ENCODE measurements around the gene KLHL40. TPM values are rescaled to one million over a fixed set of nuclear protein-coding genes. Genes with fewer than 3 reads are reported as not detected.
A peak's percentile ranks its signal among the peaks of the same experiment; 100 is the strongest.

Gene KLHL40
- total RNA-seq, 1 donor from 2014 or later = 0.12 TPM

DNA sequence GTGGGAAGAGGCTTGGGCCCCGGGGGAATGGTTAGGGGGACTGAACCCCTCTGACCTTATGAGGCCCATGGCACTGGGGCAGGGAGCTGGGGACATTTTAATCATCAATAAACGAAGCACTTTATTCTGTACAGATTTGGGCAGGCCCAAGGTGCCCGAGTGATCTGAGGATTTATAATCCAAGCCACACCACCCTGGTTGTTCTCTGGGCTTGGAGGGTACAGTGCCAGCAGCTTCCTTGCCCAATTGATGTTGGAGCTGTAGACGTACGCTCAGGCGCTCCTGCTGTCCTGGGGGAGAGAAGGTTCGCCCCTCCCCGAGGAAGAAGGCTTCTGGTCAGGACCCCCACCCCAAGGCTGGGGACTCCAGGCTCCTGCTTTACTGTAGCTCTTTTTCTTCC is 19.3 kb upstream of the KLHL40 start:
- no peak overlapping the region for H3K27ac Mint-ChIP-seq
- no peaks in the 10 kb centered on the region for H3K36me3 Mint-ChIP-seq
- H3K4me1 Mint-ChIP-seq (ENCODE audit: unreplicated experiment) = no peaks in the 10 kb centered on the region
- no peak for DNase-seq (ENCODE audit: extremely low spot score, unreplicated experiment)
- H3K27me3 Mint-ChIP-seq = no peaks in the 10 kb centered on the region
- no peak overlapping the region for H3K4me3 Mint-ChIP-seq
- TF ChIP-seq, protein P1, sequence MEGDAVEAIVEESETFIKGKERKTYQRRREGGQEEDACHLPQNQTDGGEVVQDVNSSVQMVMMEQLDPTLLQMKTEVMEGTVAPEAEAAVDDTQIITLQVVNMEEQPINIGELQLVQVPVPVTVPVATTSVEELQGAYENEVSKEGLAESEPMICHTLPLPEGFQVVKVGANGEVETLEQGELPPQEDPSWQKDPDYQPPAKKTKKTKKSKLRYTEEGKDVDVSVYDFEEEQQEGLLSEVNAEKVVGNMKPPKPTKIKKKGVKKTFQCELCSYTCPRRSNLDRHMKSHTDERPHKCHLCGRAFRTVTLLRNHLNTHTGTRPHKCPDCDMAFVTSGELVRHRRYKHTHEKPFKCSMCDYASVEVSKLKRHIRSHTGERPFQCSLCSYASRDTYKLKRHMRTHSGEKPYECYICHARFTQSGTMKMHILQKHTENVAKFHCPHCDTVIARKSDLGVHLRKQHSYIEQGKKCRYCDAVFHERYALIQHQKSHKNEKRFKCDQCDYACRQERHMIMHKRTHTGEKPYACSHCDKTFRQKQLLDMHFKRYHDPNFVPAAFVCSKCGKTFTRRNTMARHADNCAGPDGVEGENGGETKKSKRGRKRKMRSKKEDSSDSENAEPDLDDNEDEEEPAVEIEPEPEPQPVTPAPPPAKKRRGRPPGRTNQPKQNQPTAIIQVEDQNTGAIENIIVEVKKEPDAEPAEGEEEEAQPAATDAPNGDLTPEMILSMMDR (conservative IDR thresholded peaks at IDR 0.05) = no peak
- H3K9me3 Mint-ChIP-seq = peaks cover 4% of the 10 kb centered on the region

DNA sequence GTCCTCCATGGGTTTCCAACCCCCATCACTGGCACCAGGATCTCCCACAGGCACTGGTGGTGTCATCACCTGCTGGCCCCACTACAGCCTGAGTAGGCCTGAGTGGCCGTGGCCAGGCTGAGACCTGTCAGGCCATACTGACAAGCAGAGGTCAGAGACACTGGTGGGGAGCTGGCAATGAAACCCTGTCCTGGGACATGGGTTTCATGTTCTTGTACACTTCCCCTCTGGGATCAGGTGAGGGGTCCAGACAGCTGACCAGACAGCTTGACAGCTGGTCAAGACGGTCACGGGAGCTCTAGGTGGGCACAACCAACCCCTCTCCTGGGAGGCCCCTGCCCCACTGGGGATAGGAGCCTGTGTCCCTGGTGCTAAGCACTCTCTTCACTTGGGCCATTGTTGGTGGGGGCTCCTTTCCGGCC is 18.7 kb upstream of the KLHL40 start:
- Mint-ChIP-seq H3K4me3 (no peak overlapping the region), H3K36me3 (no peaks in the 10 kb centered on the region), H3K9me3 (peaks cover 4% of the 10 kb centered on the region), H3K27me3 (no peaks in the 10 kb centered on the region), H3K4me1 (ENCODE audit: unreplicated experiment) (no peaks in the 10 kb centered on the region), H3K27ac (no peak overlapping the region)
- DNase-seq (ENCODE audit: extremely low spot score, unreplicated experiment) = no peak
- TF ChIP-seq, protein P1 (conservative IDR thresholded peaks at IDR 0.05) = no peak

DNA sequence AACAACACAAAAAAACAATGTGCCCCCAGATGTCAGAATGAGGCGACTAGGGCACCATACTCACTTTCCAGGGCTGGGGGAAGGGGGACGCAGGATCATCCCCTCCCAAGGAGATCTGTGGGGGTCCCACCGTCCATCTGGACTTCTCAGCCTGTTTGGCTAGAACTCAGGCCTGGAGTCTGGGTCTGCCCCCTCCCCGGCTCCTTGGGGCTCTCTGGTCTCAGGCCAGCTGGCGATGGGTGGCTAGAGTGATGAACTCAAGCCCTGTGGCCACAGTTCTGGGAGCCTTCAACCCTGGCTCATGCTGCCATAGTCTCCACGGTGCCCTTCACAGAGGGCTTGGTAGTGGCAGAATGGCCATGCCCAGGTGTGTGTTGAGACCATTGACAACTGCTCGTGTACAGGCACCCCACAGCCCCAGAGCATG is 18.2 kb upstream of the KLHL40 start:
- Mint-ChIP-seq H3K27me3 (no peaks in the 10 kb centered on the region), H3K9me3 (peaks cover 4% of the 10 kb centered on the region), H3K4me1 (ENCODE audit: unreplicated experiment) (no peaks in the 10 kb centered on the region), H3K4me3 (no peak overlapping the region), H3K36me3 (no peaks in the 10 kb centered on the region), H3K27ac (peak overlapping the region; percentile 48)
- TF ChIP-seq, protein P1 (conservative IDR thresholded peaks at IDR 0.05) = no peak
- no peak for DNase-seq (ENCODE audit: extremely low spot score, unreplicated experiment)

DNA sequence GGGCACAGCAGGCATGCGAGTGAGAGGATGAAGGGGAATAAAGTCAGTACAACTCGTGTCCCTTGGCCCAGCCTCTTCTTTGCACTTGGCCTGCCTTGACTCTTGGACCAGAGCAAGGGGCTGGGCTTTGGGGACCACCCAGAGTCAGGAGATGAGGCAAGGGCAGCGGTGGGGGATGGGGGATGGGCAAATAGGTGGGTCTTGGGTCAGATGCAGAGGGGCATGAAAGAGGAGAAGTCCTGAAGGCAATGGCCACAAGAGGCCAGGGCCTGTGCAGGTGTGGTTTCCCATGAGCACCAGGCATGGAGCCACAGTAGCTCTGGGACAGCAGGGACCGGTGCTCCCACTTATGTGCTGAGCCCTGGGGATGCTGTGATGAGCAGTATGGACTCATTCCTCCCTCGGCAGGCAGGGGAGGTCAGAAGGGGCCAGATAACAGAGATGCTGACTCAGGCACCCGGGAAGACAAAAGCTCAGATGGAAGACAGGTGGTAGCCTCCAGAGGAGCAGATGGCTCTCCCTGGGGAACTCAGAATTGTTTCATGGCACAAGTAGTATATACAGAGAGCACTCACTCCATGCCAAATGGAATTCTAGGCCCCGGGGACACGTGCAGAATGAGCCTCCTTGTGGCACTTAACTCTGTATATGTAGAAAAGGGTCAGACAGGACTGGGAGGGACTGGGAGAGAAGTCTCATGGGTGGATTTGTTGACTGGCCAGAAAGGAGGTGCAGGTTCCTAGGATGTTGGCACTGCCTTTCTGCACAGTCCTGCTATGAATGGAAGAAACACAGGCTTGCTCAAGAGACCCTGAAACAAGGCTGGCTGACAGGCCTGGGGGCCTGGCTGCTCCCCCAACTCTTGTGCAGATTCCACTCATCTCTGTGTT is 17.6 kb upstream of the KLHL40 start:
- DNase-seq (ENCODE audit: extremely low spot score, unreplicated experiment) = peak; percentile 65
- TF ChIP-seq, protein P1 (conservative IDR thresholded peaks at IDR 0.05) = no peak
- H3K27ac Mint-ChIP-seq = peak overlapping the region; percentile 48
- H3K9me3 Mint-ChIP-seq = peaks cover 4% of the 10 kb centered on the region
- H3K4me3 Mint-ChIP-seq = no peak overlapping the region
- no peaks in the 10 kb centered on the region for H3K27me3 Mint-ChIP-seq
- no peaks in the 10 kb centered on the region for H3K36me3 Mint-ChIP-seq
- no peaks in the 10 kb centered on the region for H3K4me1 Mint-ChIP-seq (ENCODE audit: unreplicated experiment)

DNA sequence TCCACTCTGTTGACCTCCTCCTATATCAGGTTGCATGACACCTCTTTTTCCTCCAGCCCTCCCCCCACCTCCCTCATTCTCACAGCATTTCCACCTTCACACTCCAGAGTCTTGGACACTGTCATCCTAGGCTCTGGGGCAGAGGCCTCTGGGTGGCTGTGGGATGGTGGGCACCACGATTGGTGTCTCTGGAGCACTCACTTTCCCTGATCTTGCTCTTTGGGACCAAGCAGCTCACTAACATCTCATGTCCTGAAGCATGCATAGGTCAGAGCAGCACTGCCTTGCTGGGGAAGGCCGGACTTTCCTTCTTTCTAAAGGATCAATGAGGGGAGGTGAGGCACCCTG is 16.9 kb upstream of the KLHL40 start:
- H3K4me3 Mint-ChIP-seq = no peak overlapping the region
- DNase-seq (ENCODE audit: extremely low spot score, unreplicated experiment) = no peak
- no peaks in the 10 kb centered on the region for H3K36me3 Mint-ChIP-seq
- no peak overlapping the region for H3K27ac Mint-ChIP-seq
- peaks cover 4% of the 10 kb centered on the region for H3K9me3 Mint-ChIP-seq
- TF ChIP-seq, protein P1 (conservative IDR thresholded peaks at IDR 0.05) = no peak
- no peaks in the 10 kb centered on the region for H3K4me1 Mint-ChIP-seq (ENCODE audit: unreplicated experiment)
- H3K27me3 Mint-ChIP-seq = no peaks in the 10 kb centered on the region

All from type B pancreatic cell (in vitro differentiated cells).